22Rv1 (cell line): ENCODE results near the gene C16orf78.

Experiments
- H3K27ac ChIP-seq: fragments of 450-650 bp; 2 replicates; pipeline ENCODE4 v1.5.1; 2017
- ZFX ChIP-seq: fragments of 450-650 bp; IDR thresholded peaks from 2 replicates; pipeline ENCODE4 v1.6.1; 2017; ENCODE audit warnings: antibody characterized with exemption, borderline replicate concordance
- TF ChIP-seq, protein P1 (sequence below): fragments of 450-650 bp; IDR thresholded peaks from 2 replicates; pipeline ENCODE4 v1.5.1; 2017; ENCODE audit warnings: mild to moderate bottlenecking

Gene C16orf78

DNA sequence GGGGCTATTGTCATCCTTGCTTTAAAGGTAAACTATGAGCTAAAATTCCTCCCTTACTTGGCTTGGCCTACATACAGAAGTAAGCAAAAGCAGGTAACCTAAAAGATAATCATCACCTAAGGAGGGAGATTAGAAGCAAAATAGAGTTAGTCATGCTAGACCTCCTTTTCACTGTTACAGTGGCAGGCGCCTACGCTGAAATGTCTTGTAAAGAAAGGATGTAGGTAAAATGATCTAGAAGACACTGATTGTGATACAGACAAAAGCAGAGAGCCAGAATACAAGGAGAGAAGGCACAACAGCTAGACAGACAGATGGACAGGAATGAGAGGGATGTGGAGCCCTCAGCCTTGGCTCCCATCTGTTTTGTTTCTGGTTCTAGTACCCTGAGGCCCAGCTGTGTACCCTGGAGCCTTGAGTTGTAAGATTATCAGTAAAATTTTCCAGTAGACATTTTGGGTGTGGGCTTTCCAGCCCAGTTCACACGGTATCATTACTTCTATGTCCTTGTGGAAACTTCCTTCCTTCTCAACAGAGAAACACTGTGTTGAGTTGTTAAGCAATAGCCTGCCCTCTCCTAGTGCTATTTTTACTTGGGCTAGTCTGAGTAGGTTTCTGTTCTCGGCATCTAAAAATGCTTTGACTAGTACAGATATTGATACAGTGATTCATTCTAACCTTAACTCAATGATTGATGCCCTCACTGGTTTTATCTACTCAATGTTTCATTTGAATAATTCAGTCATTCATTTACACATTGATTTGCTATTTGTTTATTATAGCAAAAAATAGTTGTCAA, 7.7 kb upstream of the C16orf78 start:
- TF ChIP-seq, protein P1, sequence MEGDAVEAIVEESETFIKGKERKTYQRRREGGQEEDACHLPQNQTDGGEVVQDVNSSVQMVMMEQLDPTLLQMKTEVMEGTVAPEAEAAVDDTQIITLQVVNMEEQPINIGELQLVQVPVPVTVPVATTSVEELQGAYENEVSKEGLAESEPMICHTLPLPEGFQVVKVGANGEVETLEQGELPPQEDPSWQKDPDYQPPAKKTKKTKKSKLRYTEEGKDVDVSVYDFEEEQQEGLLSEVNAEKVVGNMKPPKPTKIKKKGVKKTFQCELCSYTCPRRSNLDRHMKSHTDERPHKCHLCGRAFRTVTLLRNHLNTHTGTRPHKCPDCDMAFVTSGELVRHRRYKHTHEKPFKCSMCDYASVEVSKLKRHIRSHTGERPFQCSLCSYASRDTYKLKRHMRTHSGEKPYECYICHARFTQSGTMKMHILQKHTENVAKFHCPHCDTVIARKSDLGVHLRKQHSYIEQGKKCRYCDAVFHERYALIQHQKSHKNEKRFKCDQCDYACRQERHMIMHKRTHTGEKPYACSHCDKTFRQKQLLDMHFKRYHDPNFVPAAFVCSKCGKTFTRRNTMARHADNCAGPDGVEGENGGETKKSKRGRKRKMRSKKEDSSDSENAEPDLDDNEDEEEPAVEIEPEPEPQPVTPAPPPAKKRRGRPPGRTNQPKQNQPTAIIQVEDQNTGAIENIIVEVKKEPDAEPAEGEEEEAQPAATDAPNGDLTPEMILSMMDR = no peak
- TF ChIP-seq ZFX = no peak
- H3K27ac ChIP-seq = no peak overlapping the region

DNA sequence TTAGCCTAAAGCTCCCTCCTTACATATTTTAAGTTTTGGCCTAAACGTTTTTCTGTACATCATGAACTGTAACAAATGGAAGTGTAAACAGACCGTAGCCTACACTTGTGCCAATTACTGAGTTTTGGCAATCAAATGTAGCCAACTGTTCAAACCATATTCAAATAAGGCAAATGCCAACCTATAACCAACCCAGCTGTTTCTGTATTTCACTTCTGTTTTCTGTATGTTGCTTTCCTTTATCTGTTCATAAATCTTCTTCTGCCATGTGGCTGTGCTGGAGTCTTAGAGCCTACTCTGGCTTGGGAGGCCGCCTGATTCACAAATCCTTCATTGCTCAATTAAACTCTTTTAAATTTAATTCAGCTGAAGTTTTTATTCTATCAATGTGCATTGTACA, 6.9 kb upstream of the C16orf78 start:
- TF ChIP-seq ZFX = no peak
- TF ChIP-seq, protein P1 = no peak
- H3K27ac ChIP-seq = no peak overlapping the region

DNA sequence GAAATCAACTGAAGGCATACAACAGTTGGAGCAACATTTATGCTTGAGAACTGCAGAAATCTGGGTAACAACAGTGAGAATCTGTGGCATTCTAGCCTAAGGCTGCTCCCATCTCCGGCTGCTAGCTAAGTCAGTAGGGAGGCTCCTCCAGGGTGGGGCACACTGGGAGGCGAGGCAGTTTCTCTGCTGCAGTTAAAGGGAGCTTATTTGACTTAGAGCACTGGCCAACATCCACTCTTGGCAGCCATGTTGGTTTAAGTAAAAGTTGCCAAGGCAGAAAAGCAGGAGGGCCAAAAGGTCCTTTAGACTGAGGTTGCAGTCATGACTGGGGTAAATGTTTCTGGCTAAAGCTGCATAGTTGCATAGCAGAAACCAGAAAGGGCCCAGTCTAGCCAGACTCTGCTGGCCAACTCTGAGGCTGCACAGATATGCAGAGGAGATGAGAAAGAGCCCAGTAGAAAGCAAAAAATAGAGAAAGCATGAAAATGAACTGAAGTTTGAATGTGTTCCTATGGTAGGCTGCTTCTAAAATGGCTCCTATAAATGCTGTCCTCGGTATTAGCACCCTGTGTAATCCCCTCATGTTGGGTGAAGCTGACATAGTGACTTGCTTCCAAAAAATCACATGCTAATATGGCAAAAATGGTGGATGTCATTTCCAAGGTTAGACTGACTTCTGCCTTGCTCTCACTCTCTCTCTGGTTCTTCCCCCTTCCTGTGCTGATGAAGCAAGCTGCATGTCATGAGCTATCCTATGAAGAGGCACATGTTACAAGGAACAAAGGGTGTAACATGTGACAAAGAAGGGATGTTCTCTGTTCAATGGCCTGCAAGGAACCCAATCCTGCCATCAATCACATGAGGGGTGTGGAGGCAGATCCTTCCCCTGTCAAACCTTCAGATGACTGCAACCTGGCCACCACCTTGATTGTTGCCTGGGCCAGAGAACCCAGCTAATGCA, 3.7 kb upstream of the C16orf78 start:
- TF ChIP-seq, protein P1 = no peak
- no peak for TF ChIP-seq ZFX
- no peak overlapping the region for H3K27ac ChIP-seq

DNA sequence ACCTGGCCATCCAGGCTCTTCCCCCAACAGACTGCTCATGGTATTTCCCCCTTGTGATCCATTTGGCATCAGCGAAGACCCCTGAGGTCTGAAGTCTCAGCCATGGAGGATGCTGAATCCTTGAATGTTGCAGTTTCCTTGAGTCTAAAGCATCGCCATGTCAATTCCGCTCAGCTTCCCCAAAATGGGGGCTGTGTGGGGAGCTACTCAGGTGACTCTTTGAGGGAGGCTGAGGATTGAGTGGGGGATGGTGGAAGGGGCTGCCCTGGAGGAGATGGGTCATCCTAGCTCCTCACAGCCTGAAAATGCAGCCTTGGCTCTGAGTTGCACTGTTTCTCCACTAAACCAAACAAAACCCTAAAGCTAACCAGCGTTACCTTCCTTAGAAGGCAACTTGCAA, 2.6 kb downstream of the C16orf78 start:
- no peak for TF ChIP-seq ZFX
- TF ChIP-seq, protein P1 = no peak
- H3K27ac ChIP-seq = no peak overlapping the region

DNA sequence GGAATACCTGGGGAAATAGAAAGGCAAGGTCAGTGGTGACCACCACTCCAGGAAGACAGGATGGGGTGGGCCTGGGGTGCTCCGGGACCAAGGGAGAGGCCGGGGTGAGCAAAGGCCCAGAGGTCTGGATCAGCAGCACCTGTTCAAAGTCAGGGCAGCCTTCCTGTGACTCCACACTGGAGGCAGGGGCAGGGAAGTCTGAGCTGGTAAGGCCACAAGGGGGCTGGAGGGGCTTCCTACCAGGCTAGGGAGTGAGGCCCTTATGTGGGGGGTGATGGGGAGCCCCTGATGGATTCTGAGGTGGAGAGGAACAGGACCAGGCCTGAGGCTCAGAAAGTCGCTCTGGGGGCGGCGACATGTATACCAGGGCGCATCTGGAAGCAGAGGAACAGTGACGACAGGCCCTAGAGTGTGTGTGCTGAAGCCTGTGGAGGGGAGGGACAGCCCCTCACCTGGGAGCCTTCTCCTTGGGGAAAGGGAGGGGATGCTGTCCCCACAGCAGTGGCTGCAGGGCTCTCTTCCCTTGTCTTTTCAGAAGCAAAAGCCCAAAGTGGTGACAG, 3.7 kb downstream of the C16orf78 start:
- H3K27ac ChIP-seq = no peak overlapping the region
- TF ChIP-seq, protein P1 = no peak
- TF ChIP-seq ZFX = no peak

DNA sequence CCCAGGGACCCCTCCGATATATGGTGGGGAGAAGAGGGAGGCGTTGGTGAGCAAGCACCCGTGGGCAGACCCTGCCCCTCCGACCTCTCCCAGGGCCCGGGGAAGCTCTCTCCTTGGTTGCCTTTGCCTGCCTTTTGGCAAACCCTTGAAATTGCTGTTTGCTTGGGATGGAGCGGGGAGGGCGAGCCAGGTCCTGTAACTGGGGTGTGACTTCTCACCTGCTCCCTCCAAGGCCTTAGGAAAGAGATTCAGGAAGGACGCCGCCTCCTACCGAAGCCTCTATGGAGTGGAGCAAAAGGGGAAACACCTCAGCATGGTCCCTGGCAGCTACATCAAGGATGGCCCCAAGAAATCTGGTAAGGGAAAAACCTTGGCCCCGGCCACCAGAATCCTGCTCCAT, 4.6 kb downstream of the C16orf78 start:
- H3K27ac ChIP-seq = no peak overlapping the region
- TF ChIP-seq, protein P1 = no peak
- TF ChIP-seq ZFX = no peak
